Ovary (tissue), 3 donors: Measurements from ENCODE around the gene PPFIA2.

Source experiments
- CTCF ChIP-seq, 3 donors: fragments of 450-650 bp in 2 of 3; fragments of 200-600 bp in 1 of 3; IDR thresholded peaks; one replicate each; pipeline versions ENCODE4 v1.5.1 to v1.8.0; 2016 to 2022; ENCODE audit warnings: antibody characterized with exemption in 3 of 3, mild to moderate bottlenecking in 1 of 3
- POLR2A ChIP-seq: fragments of 450-650 bp; IDR thresholded peaks from one replicate; pipeline ENCODE4 v1.6.1; 2017; ENCODE audit warnings: antibody characterized with exemption, mild to moderate bottlenecking, moderate library complexity
- donor health status: DM: no; HTN: no; CAD: no.

- TF ChIP-seq POLR2A: no peak
- TF ChIP-seq CTCF (IDR thresholded peaks at IDR 0.05): no peak
These were observed 359.1 kb downstream of the PPFIA2 start for GRCh38 chr12:81400024-81400423.
